Fibroblast of pulmonary artery (primary cell): ENCODE measurements around the gene RANGAP1.
"Not testable (repeated sequence)": the region's sequence is repeated elsewhere in the genome, so short reads cannot be mapped to it uniquely, and the experiment has no call there.

Experiments
- DNase-seq: peaks from one replicate; pipeline ENCODE4 v3.0.0-alpha.2; 2010; ENCODE audit warnings: low read depth
- H3K4me3 ChIP-seq: replicated peaks from 2 replicates; pipeline ENCODE4 v1.5.1; 2011; ENCODE audit warnings: low read depth, mild to moderate bottlenecking, control low read depth, low read length, moderate library complexity
- TF ChIP-seq, protein P1 (sequence below): IDR thresholded peaks from 2 replicates; pipeline ENCODE4 v1.5.1; 2011; ENCODE audit warnings: mild to moderate bottlenecking, control low read depth, low read length, inconsistent platforms; ENCODE audit errors: missing control alignments

Gene RANGAP1

DNA sequence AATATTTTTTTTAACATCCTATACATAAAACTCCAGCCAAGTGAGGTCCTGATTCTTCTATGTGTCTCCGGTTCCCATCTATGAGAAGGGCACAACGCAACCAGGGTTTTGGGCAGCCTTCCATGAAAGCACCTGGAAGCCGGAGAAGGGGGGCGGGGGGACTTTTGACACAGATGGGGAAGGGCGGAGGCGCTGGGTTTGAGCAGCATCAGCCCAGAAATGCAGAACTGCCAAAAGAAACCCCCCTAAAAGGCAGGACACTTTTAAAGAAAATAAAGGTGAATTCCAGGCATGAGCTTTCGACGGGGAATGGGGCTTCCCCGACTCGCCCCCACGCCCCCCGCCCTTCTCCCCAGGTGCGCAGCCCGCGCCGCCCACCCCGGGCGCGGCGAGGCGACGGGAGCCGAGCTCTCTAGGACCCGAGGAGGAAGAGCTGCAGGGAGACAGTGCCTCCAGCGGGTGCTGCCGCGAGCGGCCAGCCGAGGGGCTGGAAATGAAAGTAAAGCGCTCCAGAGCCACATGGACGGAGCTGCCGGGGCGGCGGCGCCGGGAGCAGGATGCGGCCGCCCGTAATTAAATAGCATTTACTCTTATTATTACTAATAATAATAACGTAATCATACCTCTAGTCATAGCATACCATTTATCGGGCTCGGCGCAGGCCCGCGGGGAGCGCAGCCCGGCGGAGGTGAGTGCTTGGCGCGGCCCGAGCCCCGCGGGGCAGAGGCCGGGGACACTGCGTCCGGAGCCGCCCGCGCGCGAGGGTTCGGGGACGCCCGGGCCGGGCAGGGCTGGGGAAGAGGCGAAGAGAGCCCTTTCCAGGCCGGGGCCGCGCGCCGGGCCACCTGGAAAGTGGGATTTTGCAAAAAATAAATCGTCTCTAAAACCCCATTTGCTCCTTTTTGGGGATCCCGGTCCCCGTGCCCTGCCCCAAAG, 15.4 kb upstream of the RANGAP1 start, which contains the start of gene ZC3H7B:
Gene ZC3H7B (plus strand): TSS at position 441 of the 936 bp plus-strand sequence. CDS start 19,136 bp downstream, outside the sequence.
- peak; percentile 75 for DNase-seq
- H3K4me3 ChIP-seq, result peak within 1 kb of the TSS; percentile 85
- TF ChIP-seq, protein P1, sequence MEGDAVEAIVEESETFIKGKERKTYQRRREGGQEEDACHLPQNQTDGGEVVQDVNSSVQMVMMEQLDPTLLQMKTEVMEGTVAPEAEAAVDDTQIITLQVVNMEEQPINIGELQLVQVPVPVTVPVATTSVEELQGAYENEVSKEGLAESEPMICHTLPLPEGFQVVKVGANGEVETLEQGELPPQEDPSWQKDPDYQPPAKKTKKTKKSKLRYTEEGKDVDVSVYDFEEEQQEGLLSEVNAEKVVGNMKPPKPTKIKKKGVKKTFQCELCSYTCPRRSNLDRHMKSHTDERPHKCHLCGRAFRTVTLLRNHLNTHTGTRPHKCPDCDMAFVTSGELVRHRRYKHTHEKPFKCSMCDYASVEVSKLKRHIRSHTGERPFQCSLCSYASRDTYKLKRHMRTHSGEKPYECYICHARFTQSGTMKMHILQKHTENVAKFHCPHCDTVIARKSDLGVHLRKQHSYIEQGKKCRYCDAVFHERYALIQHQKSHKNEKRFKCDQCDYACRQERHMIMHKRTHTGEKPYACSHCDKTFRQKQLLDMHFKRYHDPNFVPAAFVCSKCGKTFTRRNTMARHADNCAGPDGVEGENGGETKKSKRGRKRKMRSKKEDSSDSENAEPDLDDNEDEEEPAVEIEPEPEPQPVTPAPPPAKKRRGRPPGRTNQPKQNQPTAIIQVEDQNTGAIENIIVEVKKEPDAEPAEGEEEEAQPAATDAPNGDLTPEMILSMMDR, result peak; percentile 55

DNA sequence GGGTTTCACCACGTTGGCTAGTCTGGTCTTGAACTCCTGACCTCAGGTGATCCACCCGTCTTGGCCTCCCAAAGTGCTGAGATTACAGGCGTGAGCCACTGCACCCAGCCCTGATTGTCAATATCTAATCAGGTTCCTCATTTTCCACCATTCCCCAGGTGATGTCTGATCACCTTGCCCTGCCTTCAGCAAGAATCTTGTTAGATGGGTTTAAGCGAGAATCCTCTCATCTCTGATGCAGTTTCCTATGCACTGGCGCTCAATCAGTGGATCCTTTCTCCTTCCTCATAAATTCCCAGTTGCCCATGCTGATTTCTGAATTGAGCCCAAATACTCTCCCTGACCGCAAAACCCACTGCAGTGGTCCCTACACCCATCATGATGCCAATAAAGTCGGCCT, 14.7 kb upstream of the RANGAP1 start:
- TF ChIP-seq, protein P1, result no peak
- DNase-seq, result no peak
- H3K4me3 ChIP-seq, result peak overlapping the region; percentile 85

DNA sequence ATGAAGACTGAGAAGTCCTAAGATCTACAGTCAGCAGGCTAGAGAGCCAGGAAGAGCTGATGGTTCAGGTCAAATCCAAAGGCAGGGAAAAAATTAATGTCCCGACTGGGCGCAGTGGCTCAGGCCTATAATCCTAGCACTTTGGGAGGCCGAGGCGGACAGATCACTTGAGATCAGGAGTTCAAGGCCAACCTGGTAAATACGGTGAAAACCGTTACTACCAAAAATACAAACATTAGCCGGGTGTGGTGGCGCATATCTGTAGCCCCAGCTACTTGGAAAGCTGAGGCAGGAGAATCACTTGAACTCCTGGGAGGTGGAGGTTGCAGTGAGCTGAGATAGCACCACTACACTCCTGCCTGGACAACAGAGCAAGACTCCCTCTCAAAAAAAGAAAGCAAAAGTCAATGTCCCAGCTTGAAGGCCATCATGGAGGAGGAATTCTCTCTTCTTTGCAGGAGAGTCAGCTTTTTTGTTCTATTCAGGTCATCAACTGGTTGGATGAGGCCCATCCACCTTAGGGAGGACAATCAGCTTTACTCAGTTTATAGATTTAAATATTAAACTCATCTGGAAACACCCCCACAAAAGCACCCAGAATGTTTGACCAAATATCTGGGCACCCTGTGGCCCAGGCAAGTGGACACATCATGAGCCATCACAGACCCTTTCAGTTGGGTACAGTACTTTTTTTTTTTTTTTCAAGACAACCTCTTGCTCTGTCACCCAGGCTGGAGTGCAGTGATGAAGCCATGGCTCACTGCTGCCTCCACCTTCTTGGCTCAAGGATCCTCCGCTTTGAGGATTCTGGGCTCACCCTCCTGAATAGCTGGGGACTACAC, 11.1 kb upstream of the RANGAP1 start:
- DNase-seq, result no peak
- TF ChIP-seq, protein P1, result no peak
- no peak overlapping the region for H3K4me3 ChIP-seq

DNA sequence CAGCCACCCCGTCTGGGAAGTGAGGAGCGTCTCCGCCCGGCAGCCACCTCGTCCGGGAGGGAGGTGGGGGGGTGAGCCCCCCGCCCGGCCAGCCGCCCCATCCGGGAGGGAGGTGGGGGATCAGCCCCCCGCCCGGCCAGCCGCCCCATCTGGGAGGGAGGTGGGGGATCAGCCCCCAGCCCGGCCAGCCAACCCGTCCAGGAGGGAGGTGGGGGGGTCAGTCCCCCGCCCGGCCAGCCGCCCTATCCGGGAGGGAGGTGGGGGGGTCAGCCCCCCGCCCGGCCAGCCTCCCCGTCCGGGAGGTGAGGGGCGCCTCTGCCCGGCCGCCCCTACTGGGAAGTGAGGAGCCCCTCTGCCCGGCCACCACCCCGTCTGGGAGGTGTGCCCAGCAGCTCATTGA, 8.8 kb upstream of the RANGAP1 start:
- H3K4me3 ChIP-seq, DNase-seq: not testable (repeated sequence)

DNA sequence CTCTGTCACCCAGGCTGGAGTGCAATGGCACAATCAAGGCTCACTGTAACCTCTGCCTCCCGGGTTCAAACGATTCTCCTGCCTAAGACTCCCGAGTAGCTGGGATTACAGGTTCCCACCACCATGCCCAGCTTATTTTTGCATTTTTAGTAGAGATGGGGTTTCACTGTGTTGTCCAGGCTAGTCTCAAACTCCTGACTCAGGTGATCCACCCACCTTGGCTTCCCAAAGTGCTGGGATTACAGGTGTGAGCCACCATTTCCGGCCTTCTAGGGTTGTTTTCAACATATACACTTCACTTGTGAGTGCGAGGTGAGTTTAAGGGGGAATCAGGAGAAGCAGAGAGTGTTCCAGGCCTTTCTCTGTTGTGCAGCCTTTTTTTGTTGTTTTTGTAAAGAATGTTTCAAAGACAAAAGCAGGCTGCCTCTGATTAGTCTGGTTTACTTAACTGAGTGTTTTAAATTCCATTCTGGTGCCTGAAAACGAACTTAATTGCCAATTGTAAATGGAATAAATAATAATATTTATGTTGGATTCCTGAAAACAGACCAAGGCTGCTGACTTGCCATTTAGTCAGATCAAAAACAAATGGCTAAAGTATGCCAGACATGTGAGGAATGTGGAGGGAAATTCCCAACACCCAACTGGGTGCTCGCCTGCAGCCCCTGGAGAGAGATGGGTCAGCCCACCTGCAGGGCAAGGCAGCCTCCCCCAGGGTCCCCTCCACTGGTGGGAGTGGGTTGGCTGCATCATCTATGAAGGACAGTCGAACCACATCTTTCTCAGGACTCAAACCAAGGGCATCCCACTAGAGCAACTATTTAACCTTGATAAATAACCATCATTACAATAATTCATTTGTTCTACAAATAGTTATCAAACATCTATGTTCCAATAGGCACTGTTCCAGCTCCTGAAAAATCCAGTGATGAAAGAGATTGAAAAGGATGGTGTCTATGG, 4.6 kb upstream of the RANGAP1 start:
- H3K4me3 ChIP-seq, result no peak overlapping the region
- TF ChIP-seq, protein P1, result no peak
- peak; percentile 75 for DNase-seq

DNA sequence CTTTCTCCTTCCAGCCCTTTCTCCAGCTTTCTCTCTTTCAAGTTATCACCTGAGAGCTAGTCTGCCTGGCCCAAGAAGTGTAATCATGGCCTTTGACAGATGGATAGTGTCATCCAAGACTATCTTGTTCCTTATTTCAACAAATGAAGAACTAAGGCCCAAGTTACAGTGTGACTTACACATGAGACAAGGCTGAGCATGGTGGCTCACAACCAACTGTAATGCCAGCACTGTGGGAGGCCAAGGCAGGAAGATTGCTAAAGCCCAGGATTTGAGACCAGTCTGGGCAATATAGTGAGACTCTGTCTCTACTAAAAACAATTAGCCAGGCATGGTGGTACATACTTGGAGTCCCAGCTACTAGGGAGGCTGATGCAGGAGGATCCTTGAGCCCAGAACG, 3.7 kb upstream of the RANGAP1 start:
- DNase-seq, result no peak
- TF ChIP-seq, protein P1, result no peak

More for the DNA sequence above, 3.7 kb upstream of the RANGAP1 start:
- no peak overlapping the region for H3K4me3 ChIP-seq
